Measurements from ENCODE around the gene DMXL1. TPM values are rescaled to one million over a fixed set of nuclear protein-coding genes. Genes with fewer than 3 reads are reported as not detected.
"Not testable (repeated sequence)": the region's sequence is repeated elsewhere in the genome, so short reads cannot be mapped to it uniquely, and the experiment has no call there.

The DMXL1 gene
- total RNA-seq, 1 experiment from 2014 or later = 11.1 TPM

DNA sequence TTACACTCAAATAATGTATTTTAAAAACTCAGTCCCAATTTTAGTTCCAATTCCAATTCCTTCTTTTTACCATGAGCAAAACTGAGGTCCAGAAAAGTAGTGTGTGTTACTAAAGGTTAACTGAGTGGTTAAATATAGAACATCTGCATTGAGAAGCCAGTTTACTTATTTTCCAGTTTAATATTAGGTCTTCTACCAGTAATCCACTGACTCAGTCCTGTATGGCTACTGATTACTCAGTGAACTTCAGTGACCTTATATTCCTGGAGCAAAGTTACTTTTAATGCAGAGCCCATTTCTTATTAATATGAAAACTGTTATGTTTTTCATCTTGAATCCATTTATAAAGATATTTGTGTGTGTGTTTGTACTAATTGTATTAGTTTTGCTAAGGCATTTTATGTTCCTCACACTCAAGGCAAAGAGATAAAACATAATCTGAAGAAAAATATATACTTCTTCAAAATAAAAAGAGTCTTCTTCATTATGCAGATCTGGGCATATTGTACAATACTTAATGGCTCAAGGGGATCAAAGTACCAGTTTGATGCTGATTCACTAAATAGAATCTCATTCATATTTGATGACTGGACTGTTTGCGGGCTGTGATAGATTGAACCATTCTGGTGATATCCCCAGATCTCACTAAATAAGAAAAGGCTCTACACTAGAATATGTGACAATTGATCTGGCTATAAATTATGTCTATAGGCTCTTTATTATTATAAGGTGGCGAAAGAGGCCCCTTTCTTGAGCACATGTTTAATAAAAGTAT, 60.8 kb downstream of the DMXL1 start:
- no peak for DNase-seq (ENCODE audit: low spot score)

DNA sequence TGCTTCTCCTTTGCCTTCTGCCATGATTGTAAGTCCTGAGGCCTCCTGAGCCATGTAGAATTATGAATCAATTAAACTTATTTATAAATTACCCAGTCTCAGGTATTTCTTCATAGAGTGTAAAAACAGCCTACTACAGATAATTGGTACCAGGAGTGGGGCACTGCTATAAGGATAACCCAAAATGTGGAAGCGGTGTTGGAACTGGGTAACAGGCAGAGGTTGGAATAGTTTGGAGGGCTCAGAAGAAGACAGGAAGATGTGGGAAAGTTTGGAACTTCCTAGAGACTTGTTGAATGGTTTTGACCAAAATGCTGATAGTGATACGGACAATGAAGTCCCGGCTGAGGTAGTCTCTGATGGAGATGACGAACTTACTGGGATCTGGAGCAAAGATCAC, 64.9 kb downstream of the DMXL1 start:
- DNase-seq (ENCODE audit: low spot score) = not testable (repeated sequence)

DNA sequence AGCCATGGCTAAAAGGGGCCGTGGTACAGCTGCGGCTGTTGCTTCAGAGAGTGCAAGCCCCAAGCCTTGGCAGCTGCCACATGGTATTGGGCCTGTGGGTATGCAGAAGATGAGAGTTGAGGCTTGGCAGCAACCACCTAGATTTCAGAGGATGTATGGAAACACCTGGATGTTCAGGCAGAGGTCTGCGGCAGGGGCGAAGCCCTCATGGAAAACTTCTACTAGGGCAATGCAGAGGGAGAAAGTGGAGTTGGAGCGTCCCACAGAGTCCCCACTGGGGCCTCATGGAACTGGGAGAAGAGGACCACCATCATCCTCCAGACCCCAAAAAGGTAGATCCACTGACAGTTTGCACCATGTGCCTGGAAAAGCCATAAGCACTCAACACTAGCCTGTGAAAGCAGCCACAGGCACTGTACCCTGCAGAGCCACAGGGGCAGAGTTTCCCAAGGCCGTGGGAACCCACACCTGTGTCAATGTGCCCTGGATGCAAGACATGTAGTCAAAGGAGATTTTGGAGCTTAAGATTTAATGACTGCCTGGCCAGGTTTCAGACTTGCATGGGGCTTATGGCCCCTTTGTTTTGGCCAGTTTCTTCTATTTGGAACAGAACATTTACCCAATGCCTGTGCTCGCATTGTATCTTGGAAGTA, 65.9 kb downstream of the DMXL1 start:
- no peak for DNase-seq (ENCODE audit: low spot score)

DNA sequence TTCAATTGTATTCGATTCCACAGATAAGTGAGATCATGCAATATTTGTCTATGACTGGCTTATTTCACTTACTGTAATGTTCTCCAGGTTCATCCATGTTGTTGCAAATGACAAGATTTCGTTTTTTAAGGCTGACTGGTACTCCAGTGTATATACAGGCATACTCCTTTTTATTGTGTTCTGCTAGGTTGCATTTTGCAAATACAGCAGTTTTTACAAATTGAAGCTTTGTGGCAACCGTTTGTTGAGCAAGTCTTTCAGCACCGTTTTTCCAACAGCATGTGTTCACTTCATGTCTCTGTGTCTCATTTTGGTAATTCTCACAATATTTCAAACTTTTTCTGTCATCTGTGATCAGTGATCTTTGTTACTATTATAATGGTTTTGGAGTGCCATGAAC, 82.7 kb downstream of the DMXL1 start:
- DNase-seq (ENCODE audit: low spot score) = no peak

DNA sequence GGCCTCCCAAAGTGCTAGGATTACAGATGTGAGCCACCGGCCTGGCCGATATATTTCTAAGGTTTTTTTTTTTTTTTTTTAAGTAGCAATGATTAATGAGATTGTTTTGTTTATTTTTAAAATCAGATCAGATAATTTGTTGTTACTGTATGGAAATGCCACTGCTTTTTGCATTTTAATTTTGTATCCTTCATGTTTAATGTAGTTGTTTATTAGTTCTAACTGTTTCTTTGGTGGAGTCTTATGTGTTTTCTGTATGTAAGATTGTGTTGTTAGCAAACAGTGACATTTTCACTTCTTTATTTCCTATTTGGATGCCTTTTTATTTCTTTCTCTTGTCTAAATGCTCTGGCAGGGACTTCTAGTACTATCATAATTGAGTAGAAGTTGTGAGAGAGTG, 87.3 kb downstream of the DMXL1 start:
- no peak for DNase-seq (ENCODE audit: low spot score)

DNA sequence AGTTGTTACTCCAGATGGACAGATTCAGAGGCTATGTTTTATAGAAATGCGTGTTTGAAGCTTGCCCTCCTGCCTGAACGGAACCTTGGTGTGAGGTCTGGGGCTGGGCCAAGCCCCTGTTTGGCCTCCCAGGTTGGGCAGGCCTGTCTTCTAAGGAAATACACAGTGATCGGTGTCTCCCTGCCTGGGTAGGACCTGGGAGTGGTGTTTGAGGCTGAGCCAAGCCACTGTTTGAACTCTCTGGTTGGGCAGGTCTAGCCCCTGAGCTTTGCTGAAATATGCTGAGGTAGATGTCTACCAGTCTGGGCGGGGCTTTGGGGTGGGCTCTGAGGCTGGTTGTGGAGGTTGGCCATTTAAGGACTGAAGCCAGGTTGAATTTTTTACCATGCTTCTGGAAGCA, 90.5 kb downstream of the DMXL1 start:
- no peak for DNase-seq (ENCODE audit: low spot score)

DNA sequence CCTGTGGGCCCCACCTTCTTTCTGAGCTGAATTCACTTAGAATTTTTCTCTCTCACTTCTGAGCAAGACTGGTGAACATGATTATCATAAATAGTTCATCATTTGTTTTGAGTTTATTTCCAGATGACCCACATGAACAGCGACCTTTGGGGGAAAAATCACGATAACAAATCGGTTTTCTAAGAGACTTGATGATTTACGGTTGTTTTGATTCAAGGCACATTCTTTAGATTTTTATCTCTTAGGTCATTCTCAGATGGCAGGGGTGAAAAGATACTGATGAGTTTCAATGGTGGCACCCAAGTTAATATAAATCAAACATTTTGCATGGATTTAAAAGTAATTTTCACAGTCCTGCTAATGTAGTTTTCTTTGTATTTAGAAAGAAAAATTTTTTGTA, 95.1 kb downstream of the DMXL1 start:
- no peak for DNase-seq (ENCODE audit: low spot score)

DNA sequence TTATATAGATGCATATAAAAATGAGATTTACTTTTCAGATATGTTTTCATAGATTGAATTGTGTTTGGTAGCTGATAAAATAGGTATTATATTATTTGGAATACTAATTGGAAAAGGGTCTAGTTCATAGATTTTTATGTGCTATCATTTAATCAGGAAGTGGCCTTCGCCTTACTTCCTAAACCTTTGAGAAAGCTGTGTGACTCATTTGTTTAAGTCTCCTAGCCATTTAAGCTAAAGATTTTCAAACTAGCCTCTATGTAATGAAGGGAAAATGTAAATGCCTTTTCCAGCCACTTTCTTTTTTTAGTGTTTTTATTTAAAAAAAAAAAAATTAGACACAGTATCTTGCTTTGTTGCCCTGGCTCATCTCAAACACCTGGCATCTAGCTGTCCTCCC, 97.5 kb downstream of the DMXL1 start:
- DNase-seq (ENCODE audit: low spot score) = no peak

DNA sequence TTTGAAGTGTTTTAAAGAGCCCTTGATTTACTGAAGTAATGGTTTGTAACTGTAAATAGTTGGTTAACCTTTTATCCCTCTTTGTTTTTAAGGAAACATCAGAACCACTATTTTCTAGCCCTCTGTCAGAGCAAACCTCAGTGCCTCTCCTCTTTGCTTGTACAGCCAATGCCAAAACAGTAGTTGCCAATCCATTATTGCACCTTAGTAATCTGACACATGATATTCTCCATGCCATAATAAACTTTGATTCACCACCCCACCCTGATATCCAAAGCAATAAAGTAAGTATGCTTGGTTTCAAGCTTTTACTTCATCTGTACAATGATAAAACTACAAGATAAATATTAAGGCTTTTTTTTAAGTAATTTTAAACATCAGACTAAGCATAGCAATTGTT, 100.8 kb downstream of the DMXL1 start:
- no peak for DNase-seq (ENCODE audit: low spot score)

DNA sequence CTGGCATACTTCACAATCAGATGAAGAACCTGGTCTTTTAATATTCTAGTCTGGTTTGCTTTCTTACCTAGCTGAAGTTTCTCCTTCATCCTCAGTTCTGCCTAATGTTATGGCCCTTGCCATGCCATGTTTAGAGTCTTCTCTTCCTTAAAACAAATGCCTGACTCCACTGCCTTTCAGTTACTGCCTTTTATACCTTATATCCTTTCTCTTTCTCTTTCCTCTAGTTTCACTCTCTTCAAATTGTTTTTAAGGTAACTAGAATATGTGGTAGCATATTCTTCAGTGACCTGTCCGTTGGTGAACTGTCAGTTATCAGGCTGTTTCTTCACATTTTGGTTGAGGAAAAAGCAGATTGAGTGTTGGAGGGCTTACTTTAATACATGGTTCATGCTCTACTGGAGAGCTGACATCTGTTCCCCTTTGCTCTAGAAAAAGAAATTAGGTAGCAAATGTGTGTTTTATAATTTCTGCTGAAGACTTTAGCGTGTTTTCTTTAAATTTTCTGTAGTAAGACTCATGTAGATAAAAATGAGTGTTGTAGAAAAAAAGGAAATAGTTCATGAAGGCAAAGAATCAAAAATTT, 103.8 kb downstream of the DMXL1 start:
- DNase-seq (ENCODE audit: low spot score) = no peak

DNA sequence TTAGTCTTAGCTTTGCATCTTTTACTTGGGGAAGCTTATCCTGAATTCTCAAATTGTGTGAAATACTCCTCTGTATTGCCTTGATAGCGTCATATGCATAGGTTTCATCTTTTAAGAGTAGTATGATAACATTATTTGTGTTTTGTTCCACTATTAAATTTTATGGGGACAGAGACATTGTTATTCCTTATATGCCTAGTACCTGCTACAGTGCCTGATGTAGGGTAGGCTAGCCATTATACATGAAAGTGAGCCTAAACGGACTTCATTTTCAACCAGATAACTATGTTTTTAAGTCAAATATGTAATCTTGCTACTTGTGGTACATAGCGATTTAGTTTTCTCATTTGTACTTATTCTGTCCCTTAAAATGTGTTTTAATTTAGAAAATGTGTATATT, 105.9 kb downstream of the DMXL1 start:
- DNase-seq (ENCODE audit: low spot score) = no peak

DNA sequence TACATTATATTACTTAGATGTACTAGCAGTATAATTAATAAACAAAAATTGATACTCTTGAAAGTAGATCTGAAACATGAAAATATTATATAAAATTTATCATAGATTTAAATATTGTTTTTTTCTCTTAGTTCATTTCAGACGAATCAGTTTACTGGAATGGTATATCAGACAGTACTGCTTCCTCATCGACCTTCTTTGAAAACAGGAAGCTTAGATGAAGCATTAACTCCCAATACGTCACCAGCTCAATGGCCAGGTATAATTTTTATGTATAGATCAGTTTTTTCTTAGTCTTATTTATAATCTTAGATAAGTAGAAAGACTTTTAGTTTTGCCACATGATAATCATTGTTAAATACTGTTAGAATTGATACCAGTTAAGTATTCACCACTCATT, 106.3 kb downstream of the DMXL1 start:
- no peak for DNase-seq (ENCODE audit: low spot score)

DNA sequence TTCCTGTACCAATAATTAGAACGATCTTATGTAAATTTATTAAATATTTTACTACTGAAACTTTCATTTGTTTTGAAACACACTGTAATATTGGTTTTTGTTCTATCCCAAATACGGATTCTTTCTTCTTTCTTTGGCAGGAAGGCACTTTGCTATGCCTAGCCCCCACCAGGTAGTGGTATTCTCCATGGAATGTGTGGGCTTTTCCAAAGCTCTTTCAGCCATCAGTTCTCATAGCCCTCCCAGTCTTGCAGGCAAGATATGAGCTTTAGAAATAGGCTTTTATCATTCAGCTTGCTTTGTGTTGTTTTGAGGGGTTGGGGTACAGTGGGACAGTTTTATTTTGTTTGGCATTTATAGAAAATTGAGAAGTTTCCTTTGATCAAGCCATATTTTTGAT, 107.5 kb downstream of the DMXL1 start:
- DNase-seq (ENCODE audit: low spot score) = no peak

DNA sequence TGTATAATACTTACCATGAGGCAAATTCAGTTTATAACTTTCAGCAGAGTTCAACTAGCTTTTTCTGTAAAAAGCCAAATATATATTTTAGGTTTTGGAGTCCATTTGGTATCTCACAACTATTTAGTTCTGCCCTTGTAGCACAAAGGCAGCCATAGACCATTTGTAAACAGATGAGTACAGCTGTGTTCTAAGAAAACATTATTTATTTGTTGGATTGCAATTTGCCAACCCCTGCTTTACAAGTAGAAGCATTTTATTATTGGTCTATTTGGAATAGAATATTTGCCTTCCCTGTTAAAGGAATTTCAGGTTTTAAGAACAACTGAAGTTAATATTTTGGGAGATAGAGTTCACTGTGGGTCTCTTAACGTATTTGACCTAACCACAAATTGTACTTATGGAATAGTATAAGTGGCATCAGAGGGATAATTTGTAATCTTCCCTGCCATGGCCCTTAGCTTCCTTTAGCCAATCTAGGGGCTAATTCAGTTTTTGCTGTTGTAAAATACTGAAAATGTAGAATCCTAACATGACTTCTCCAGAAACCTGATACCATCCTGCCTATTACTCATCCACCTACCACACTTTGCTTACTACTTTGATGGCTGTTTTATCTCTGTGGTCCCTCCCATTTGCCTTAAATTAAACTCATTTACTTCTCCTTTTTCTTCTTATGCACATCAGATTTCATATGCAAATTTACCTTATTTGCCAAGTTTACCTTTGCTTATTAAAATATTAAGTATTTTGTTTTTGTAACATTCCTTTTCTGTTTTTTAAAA, 109.2 kb downstream of the DMXL1 start:
- DNase-seq (ENCODE audit: low spot score) = no peak

DNA sequence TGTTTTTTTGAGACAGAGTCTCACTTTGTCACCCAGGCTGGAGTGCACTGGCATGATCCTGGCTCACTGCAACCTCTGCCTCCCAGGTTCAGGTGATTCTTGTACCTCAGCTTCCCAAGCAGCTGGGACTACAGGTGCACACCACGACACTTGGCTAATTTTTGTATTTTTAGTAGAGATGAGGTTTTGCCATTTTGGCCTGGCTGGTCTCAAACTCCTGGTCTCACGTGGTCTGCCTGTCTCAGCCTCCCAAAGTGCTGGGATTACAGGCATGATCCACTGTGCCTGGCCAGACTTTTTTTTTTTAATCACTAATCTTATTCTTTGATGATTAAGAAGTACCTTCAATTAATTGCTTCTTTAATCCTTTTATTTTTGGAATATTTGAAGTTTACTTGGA, 114.6 kb downstream of the DMXL1 start:
- not testable (repeated sequence) for DNase-seq (ENCODE audit: low spot score)

DNA sequence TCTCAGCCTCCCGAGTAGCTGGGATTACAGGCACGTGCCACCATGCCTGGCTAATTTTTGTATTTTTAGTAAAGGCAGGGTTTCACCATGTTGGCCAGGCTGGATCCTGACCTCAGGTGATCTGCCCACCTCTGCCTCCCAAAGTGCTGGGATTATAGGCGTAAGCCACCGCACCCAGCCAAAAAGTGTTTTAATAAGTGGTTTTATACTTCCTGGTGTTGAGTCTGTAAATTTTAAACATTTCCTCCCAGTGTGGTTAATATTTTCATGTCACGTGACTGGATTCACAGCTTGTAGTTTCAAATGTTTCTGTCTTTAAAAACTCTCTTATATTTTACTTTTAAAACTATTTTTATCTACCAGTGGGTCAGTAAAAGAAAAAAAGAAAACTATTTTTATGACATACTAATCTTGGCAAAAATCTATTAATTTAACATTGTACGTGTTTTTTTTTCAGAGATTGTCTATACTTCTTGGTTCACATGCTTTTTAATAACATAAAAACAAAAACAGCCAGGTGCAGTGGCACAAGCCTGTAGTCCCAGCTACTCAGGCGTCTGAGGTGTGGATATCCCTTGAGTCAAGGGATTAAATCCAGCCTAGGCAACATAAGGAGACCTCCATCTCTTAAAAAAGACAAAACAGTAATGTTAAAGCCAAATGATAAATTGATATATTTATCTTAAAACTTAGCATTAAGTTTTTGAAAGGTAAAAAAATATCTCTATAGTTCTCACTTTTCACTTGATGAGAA, 117.1 kb downstream of the DMXL1 start:
- no peak for DNase-seq (ENCODE audit: low spot score)

DNA sequence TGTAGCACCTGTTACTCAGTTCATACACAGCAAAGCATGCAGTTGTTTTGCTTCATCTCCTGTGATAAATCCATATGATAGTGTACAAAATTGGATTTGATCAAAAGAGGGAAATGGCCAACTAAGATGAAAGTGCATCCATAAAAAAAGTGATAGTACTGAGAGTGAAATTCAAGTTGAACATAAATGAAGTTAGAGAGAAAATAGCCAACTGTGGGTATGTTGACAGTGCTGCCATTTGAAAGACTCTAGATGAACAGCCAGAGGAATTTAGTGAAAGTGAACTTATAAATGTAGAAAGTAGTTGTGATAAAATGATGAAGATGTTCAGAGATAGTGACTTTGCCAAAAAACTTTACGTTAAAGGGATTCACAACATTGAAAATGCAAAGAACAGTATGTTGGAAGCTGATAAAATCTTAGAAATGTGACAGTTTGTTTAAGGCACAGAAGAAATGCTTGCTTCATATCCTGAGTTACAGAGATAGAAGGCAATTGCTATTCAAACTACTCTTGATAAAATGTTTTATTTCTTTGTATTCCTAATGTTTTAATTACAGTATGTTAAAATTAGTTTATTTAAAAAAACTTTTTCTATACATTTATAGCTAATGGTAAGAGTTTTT, 119.7 kb downstream of the DMXL1 start:
- DNase-seq (ENCODE audit: low spot score) = no peak

DNA sequence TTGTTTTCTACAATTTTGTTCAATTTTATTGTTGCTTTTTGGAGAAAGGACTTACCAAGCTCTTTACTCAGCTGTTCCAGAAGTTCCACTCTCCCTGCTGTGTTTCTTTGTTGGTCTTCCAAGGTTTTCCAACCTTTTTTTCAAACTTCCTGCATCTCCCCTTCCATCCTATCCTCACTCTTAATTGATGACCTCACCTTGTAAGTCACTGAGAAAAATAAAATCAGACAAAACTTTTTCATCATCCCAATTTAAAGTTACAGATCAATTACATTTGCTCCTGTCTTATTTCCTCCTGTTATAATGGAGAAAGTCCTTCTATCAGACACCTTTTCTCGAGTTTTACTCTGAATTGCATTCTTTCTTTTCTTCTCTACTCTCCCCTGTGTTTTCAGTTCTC, 121.1 kb downstream of the DMXL1 start:
- no peak for DNase-seq (ENCODE audit: low spot score)

DNA sequence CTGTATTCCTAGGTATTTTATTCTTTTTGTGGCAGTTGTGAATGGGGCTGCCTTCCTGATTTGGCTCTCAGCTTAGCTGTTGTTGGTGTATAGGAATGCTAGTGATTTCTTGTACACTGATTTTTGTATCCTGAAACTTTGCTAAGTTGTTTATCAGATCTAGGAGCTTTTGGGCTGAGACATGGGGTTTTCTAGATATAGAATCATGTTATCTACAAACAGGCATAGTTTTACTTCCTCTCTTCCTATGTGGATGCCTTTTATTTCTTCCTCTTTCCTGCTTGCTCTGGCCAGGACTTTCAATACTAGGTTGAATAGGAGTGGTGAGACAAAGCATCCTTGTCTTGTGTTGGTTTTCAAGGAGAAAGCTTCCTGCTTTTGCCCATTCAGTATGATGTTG, 129.9 kb downstream of the DMXL1 start:
- DNase-seq (ENCODE audit: low spot score) = no peak

DNA sequence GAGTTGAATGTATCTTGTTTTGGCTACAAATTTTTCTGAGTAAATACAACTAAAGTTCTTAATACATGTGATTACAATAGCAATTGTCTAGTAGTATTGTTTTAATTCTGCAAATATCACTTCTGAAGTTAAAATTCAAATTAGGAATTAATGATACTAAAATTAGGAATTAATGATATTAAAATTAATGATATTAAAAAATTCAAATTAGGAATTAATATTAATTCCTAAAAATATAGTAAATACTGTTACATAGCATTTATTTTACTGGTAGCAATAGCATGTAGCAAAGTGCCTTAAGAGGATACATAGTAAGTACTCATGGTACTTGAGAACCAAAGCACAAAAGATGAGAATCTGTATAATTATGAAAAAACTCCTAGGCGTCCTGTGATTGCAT, 136.2 kb downstream of the DMXL1 start:
- DNase-seq (ENCODE audit: low spot score) = no peak

DNA sequence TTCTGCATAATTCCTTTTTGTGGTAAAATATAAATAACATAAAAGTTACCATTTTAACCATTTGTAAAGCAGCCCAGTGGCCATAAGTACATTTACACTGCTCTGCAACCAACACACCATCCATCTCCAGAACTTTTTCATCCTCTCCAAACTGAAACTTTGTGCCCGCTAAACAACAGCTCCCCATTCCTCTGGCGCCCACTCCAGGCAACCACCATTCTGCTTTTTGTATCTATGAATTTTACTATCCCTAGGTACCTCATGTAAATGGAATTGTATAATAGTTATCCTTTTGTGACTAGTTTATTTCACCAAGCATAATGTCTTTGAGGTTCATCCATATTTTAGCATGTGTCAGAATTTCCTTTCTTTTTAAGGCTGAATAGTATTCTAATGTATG, 141.1 kb downstream of the DMXL1 start:
- DNase-seq (ENCODE audit: low spot score) = no peak
